K562 (cell line): ENCODE results near the gene NRP2. TPM values are rescaled to one million over a fixed set of nuclear protein-coding genes. Genes with fewer than 3 reads are reported as not detected.

ENCODE experiments used
- ATAC-seq: fragments of 200-7000 bp; cut with Tn5 transposase; 3 replicates; pipeline ENCODE4 v1.9.1; 2020; ENCODE audit warnings: moderate library complexity
- BruUV-seq: library from RNA; stranded (reverse); fragments of 400-500 nt; replicated peaks from 2 replicates; lab custom pipeline; 2021; lab: Mats Ljungman, UMichigan
- CTCF ChIA-PET: fragments of 300-600 bp; formaldehyde crosslinking; extraction: SDS; loops from one replicate; lab custom pipeline; 2021; ENCODE audit warnings: low intra/inter-chr PET ratio; lab: Yijun Ruan, JAX
- POLR2A ChIA-PET: fragments of 300-600, 350-650 bp; sonication (Branson Sonifier 250); formaldehyde crosslinking; extraction: SDS; loops from one replicate; lab custom pipeline; 2021; ENCODE audit warnings: antibody characterized with exemption, inconsistent platforms; lab: Yijun Ruan, JAX
- DNase-seq, 4 experiments: peaks; one replicate each; pipeline versions ENCODE4 v3.0.0 to v3.0.0-alpha.2; 2011 to 2018; ENCODE audit warnings: low spot score in 3 of 4, mixed read lengths in 3 of 4; ENCODE audit errors: extremely low read depth in 1 of 4
- FAIRE-seq: peaks from 2 replicates; lab custom pipeline; 2011; peaks lifted over from hg19 to GRCh38; lab: Jason Lieb, UNC
- H2AFZ ChIP-seq: 2 replicates; pipeline ENCODE4 v1.6.0; 2011; ENCODE audit warnings: low read depth, low read length, control low read depth, inconsistent platforms
- H3K27ac ChIP-seq: fragments of 200-600 bp; 3 replicates; pipeline ENCODE4 v1.8.0; 2011; ENCODE audit warnings: low read depth, mild to moderate bottlenecking, control low read depth, inconsistent platforms, low read length, moderate library complexity, mixed read lengths; ENCODE audit errors: extremely low read depth
- H3K27me3 ChIP-seq, 2 experiments: fragments of 300-600 bp in 1 of 2; 2 replicates in 1 of 2; 3 replicates in 1 of 2; pipeline versions ENCODE4 v1.6.0 to v1.8.0; 2011; ENCODE audit warnings: inconsistent platforms in 2 of 2, low read length in 2 of 2, mild to moderate bottlenecking in 1 of 2, mixed read lengths in 1 of 2, moderate library complexity in 1 of 2; ENCODE audit not compliant: control insufficient read depth in 2 of 2, insufficient read depth in 2 of 2
- H3K36me3 ChIP-seq: fragments of 300-600 bp; 3 replicates; pipeline ENCODE4 v1.8.0; 2011; ENCODE audit warnings: mild to moderate bottlenecking, low read length, inconsistent platforms; ENCODE audit not compliant: control insufficient read depth, insufficient read depth
- H3K4me1 ChIP-seq, 2 experiments: fragments of 200-600 bp in 1 of 2; replicated peaks in 1 of 2; 2 replicates in 1 of 2; 3 replicates in 1 of 2; pipeline versions ENCODE4 v1.5.1 to v1.8.0; 2011; ENCODE audit warnings: inconsistent platforms in 2 of 2, low read length in 2 of 2, mild to moderate bottlenecking in 1 of 2, mixed read lengths in 1 of 2, moderate library complexity in 1 of 2; ENCODE audit not compliant: control insufficient read depth in 2 of 2, insufficient read depth in 2 of 2
- H3K4me2 ChIP-seq: 2 replicates; pipeline ENCODE4 v1.6.1; 2011; ENCODE audit warnings: low read length, control low read depth, inconsistent platforms, mixed read lengths; ENCODE audit not compliant: insufficient read depth
- H3K4me3 ChIP-seq: fragments of 200-600 bp; sonication (generic), shearing (Covaris generic); 2 replicates; pipeline ENCODE4 v1.5.1; 2016; ENCODE audit warnings: control low read depth, inconsistent platforms
- H3K79me2 ChIP-seq: fragments of 200-600 bp; 3 replicates; pipeline ENCODE4 v1.8.0; 2011; ENCODE audit warnings: low read length, inconsistent platforms; ENCODE audit not compliant: control insufficient read depth, insufficient read depth
- H3K9ac ChIP-seq, 2 experiments: 2 replicates each; pipeline versions ENCODE4 v1.6.0 to v1.6.1; 2011; ENCODE audit warnings: low read depth in 2 of 2, low read length in 2 of 2, control low read depth in 1 of 2, inconsistent platforms in 1 of 2, mild to moderate bottlenecking in 1 of 2, mixed read lengths in 1 of 2; ENCODE audit not compliant: insufficient read depth in 1 of 2
- H3K9me1 ChIP-seq: one replicate; pipeline ENCODE4 v1.6.0; 2011; ENCODE audit warnings: inconsistent platforms, mild to moderate bottlenecking, low read length, moderate library complexity; ENCODE audit not compliant: control insufficient read depth, insufficient read depth
- H3K9me3 ChIP-seq: replicated peaks from 2 replicates; pipeline ENCODE4 v1.5.1; 2011; ENCODE audit warnings: low read depth, low read length, inconsistent platforms; ENCODE audit not compliant: control insufficient read depth, insufficient read depth
- H4K20me1 ChIP-seq: replicated peaks from 2 replicates; pipeline ENCODE4 v1.6.1; 2011; ENCODE audit warnings: low read length, inconsistent platforms, mixed read lengths; ENCODE audit not compliant: control insufficient read depth, insufficient read depth
- C11orf30 ChIP-seq: fragments of 450-650 bp; IDR thresholded peaks from 2 replicates; pipeline ENCODE4 v1.6.1; 2016; ENCODE audit warnings: low read depth, mild to moderate bottlenecking
- CBFA2T2 ChIP-seq: fragments of 450-650 bp; conservative IDR thresholded peaks from 2 replicates; pipeline ENCODE4 v1.6.1; 2017; ENCODE audit warnings: mild to moderate bottlenecking
- KAT8 ChIP-seq: fragments of 450-650 bp; IDR thresholded peaks from 2 replicates; pipeline ENCODE4 v1.6.1; 2016; ENCODE audit warnings: low read depth, mild to moderate bottlenecking
- NFE2 ChIP-seq: IDR thresholded peaks from 2 replicates; pipeline ENCODE4 v1.6.1; 2014; ENCODE audit warnings: antibody characterized with exemption, low read depth
- NR2C2 ChIP-seq, 2 experiments: fragments of 200-800 bp in 1 of 2; sonication (Bioruptor generic) in 1 of 2; sonication (generic) in 1 of 2; formaldehyde crosslinking in 1 of 2; IDR thresholded peaks; 2 replicates each; pipeline versions ENCODE4 v1.6.1 to v1.8.0; 2016 to 2022; ENCODE audit warnings: mild to moderate bottlenecking in 1 of 2, missing compliant biosample characterization in 1 of 2, missing genetic modification characterization in 1 of 2, missing genetic modification reagents in 1 of 2
- POLR2AphosphoS2 ChIP-seq: IDR thresholded peaks from 2 replicates; pipeline ENCODE4 v1.6.1; 2012; ENCODE audit warnings: low read length, improper control_type of control experiment
- POLR3A ChIP-seq: IDR thresholded peaks from 2 replicates; pipeline ENCODE4 v1.6.1; 2011; ENCODE audit warnings: borderline replicate concordance, mild to moderate bottlenecking, moderate library complexity; ENCODE audit not compliant: insufficient read length, insufficient read depth; ENCODE audit errors: extremely low read depth
- PTRF ChIP-seq: fragments of 450-650 bp; IDR thresholded peaks from 2 replicates; pipeline ENCODE4 v1.6.1; 2016; ENCODE audit warnings: mild to moderate bottlenecking, missing genetic modification characterization, missing compliant biosample characterization
- SMAD3 ChIP-seq: fragments of 450-650 bp; formaldehyde crosslinking; conservative IDR thresholded peaks from 2 replicates; pipeline ENCODE4 v1.4.0; 2020; ENCODE audit warnings: mild to moderate bottlenecking
- ZBTB33 ChIP-seq: sonication (generic); formaldehyde crosslinking; IDR thresholded peaks from 2 replicates; pipeline ENCODE4 v1.8.1; 2023; ENCODE audit warnings: mild to moderate bottlenecking, missing genetic modification reagents
- ZFP36 ChIP-seq: fragments of 150-350 bp; IDR thresholded peaks from 2 replicates; pipeline ENCODE4 v1.6.1; 2018; ENCODE audit warnings: low read length, low read depth; ENCODE audit not compliant: partially characterized antibody
- ZNF121 ChIP-seq: sonication (generic); formaldehyde crosslinking; conservative IDR thresholded peaks from 2 replicates; pipeline ENCODE4 v1.8.0; 2022; ENCODE audit warnings: missing genetic modification reagents
- ZNF263 ChIP-seq: sonication (generic); formaldehyde crosslinking; IDR thresholded peaks from 2 replicates; pipeline ENCODE4 v1.8.0; 2022; ENCODE audit warnings: mild to moderate bottlenecking, missing genetic modification reagents, borderline replicate concordance
- ZNF311 ChIP-seq: fragments of 250-450 bp; sonication (Bioruptor Pico); IDR thresholded peaks from 2 replicates; pipeline ENCODE4 v1.4.0; 2020; ENCODE audit warnings: mild to moderate bottlenecking, moderate library complexity
- ZNF398 ChIP-seq: fragments of 250-450 bp; sonication (Bioruptor Pico); IDR thresholded peaks from 2 replicates; pipeline ENCODE4 v1.8.0; 2021; ENCODE audit warnings: moderate library complexity, mild to moderate bottlenecking, inconsistent platforms
- WGBS: fragments of 100-300 bp; shearing (Covaris generic); methylation state at CpG from one replicate; pipeline ENCODE4 v1.1.6; 2016; ENCODE audit warnings: low coverage, mixed read lengths; ENCODE audit not compliant: insufficient coverage; ENCODE audit errors: missing lambda C conversion rate; 5-methylcytosine and 5-hydroxymethylcytosine counted together
- in situ Hi-C: fragments of 300-500 bp; cut with MboI; formaldehyde crosslinking; loops from 4 replicates; pipeline ENCODE4 v1.15.0; 2018; ENCODE audit warnings: inconsistent platforms, mixed read lengths
- intact Hi-C: fragments of 100-400 bp; cut with micrococcal nuclease; formaldehyde crosslinking; loops from 2 replicates; pipeline ENCODE4 v1.14.2; 2022
- polyA plus RNA-seq, 8 experiments: library from polyadenylated mRNA; depleted of rRNA in 4 of 8; stranded (reverse) in 5 of 8; unstranded in 3 of 8; fragments of >200 nt; fragmentation: Nextera tagmentation in 2 of 8; fragmentation: Illumina TruSeq in 1 of 8; extraction: Ambion mirVana in 2 of 8; extraction: Trizol in 1 of 8; gene quantifications; 2 replicates each; pipeline versions ENCODE4 v1.2.1 to v1.2.3, GENCODE V29; 2011 to 2014; ENCODE audit warnings: inconsistent platforms in 1 of 8, missing spikeins in 1 of 8
- total RNA-seq, 7 experiments: library from RNA; depleted of rRNA in 6 of 7; stranded (reverse); fragments of >200 nt in 6 of 7; fragmentation: Illumina TruSeq in 2 of 7; extraction: Trizol in 2 of 7; gene quantifications; 2 replicates each; pipeline versions ENCODE4 v1.2.1 to v1.2.3, GENCODE V29; 2011 to 2021; ENCODE audit warnings: low replicate concordance in 1 of 7

The NRP2 gene
- total and polyA plus RNA-seq, 9 of the 15 experiments (the other 6 are each of a cell fraction or from before 2014, with no cell fraction given): 0.05 to 0.31 (median 0.15) TPM; not detected in 5

- no TSS peak for BruUV-seq
- TF ChIP-seq POLR3A (no peak), ZFP36 (no peak), ZBTB33 (CRISPR knock-in tag) (no peak), CBFA2T2 (no peak), SMAD3 (CRISPR knock-in tag) (no peak), ZNF311 (CRISPR knock-in tag) (no peak), NFE2 (no peak), ZNF121 (CRISPR knock-in tag) (no peak), POLR2AphosphoS2 (no peak), NR2C2 (CRISPR knock-in tag; IDR thresholded peaks at IDR 0.05) (no peak), NR2C2 (tag; IDR thresholded peaks at IDR 0.05) (no peak), KAT8 (no peak), PTRF (tag) (no peak), ZNF398 (no peak), C11orf30 (no peak), ZNF263 (CRISPR knock-in tag) (no peak)
Measured at GRCh38 chr2:205695460-205695991, 13.2 kb downstream of the NRP2 start.

More at GRCh38 chr2:205695460-205695991, 13.2 kb downstream of the NRP2 start:
- peaks cover 0 to 4% of the 10 kb centered on the region in 2 experiments; a peak in 2 of 5 replicates for H3K27me3 ChIP-seq
- ATAC-seq (no peak), FAIRE-seq (no peak), DNase-seq (no peak)
- no peak overlapping the region for H2AFZ ChIP-seq
- no peaks in the 10 kb centered on the region for H3K36me3 ChIP-seq
- intact Hi-C loops: no loop called here
- H3K79me2 ChIP-seq: no peaks in the 10 kb centered on the region
- H4K20me1 ChIP-seq: no peaks in the 10 kb centered on the region
- H3K4me3 ChIP-seq: no peak overlapping the region
- ChIA-PET CTCF (no interaction called here), POLR2A (interaction anchor here (1.1 kb wide), 1 partner anchor 11 kb away, joined by 3 read pairs; no protein-coding TSS in a partner anchor)
- no peaks in the 10 kb centered on the region for H3K9me1 ChIP-seq
- H3K9me3 ChIP-seq: no peaks in the 10 kb centered on the region
- H3K9ac ChIP-seq: no peak overlapping the region
- no peak overlapping the region for H3K4me2 ChIP-seq
- no peak overlapping the region for H3K27ac ChIP-seq
- no peaks in the 10 kb centered on the region for H3K4me1 ChIP-seq
- in situ Hi-C loops: loop anchor here (25.0 kb wide), 1 partner anchor 1433 kb away; no protein-coding TSS in a partner anchor
- WGBS: 0% methylated on average over 3 of the region's 3 CpGs
